ENCODE results near the gene MYADML2. TPM values are rescaled to one million over a fixed set of nuclear protein-coding genes. Genes with fewer than 3 reads are reported as not detected.
"Not testable (repeated sequence)": the region's sequence is repeated elsewhere in the genome, so short reads cannot be mapped to it uniquely, and the experiment has no call there.

Gene MYADML2
- total and polyA plus RNA-seq, 4 donors = not detected

DNA sequence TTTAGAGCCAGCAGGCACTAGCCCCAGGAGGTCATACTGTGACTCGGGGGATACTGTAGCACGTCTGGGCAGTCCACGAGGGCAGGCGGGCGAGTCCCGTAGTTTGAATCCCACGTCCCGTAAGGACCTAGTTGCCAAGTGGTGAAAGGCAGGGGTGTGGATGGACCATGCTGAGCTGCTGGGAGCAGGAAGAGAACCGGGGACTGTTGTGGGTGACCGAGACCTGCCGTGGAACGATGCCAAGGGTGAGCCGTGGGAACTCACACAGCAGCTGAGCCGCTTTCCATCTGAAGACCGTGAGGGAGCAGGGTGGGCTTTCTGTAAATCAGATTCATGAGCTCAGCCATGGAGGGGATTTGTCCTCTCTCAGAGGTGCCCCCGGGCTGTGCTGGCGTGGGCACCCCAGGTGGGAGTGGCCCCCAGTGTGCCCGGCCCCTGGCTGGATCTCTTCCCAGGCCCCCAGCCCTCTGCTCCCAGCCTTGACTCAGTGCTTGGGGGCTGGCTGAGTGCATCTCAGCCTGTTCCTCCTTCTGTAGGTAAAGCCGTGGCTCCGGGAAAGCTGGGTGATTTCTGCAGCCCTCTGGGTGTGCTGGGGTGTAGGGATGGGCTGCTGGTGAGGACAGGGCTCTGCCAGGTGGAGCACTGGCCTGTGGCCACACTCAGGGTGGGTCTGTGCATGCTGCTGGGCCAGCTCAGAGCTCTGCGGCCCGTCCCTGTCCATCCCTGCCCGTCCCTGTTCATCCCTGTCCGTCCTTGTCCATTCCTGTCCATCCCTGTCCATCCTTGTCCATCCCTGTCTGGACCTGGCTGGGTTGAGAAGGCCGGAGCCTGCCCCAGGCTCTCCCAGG is 44.0 kb upstream of the MYADML2 start:
- H3K4me3 ChIP-seq (ENCODE audit: low read length in 2 of 2) = no peak overlapping the region
- H3K27me3 ChIP-seq (ENCODE audit: control insufficient read depth in 1 of 2, insufficient read depth in 2 of 2, low read length in 1 of 2) = no peaks in the 10 kb centered on the region
- ATAC-seq (ENCODE audit: low FRiP score) = no peak
- H3K4me1 ChIP-seq (ENCODE audit: control insufficient read depth in 1 of 2, insufficient read depth in 2 of 2, low read length in 2 of 2) = no peaks in the 10 kb centered on the region
- 87 to 90% methylated on average over 25 of the region's 25 CpGs for WGBS, 2 donors
- no peak overlapping the region for H3K27ac ChIP-seq (ENCODE audit: low read depth in 1 of 2, low read length in 2 of 2)
- H3K36me3 ChIP-seq (ENCODE audit: control insufficient read depth in 1 of 2, insufficient read depth in 2 of 2, low read length in 1 of 2) = no peaks in the 10 kb centered on the region
- intact Hi-C loops (cut with DNase I) = no loop called here
- DNase-seq = peak; percentile 41 to 80
- H3K9me3 ChIP-seq (ENCODE audit: control insufficient read depth, low read length) = no peaks in the 10 kb centered on the region

DNA sequence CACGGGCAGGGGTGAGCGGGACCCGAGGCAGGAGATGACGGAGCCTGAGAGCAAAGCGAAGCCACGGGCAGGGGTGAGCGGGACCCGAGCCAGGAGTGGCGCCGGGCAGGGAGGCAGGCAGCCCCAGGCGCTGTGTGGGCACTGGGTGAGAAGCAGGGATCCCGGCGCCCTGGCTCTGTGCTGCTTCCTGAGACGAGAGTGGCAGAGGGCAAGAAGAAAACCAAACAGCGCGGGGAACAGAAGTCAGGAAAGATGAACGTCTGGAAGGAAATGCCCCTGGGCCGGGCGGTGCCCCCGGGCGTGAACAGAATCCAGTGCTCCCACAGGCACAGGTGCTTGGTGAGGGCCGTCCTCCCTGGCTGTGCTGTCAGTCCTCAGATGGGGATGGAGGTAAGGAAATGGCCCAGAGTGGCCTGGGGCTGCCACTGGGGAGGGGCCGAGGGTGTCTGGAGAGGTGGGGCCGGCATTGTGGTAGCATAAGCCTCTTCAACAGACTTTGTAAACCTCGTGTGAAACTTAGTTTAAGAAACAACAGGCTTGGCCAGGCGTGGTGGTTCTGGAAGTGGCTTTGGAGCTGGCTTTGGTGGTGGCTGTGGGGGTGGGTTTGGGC is 40.2 kb upstream of the MYADML2 start:
- Histone ChIP-seq H3K27ac (ENCODE audit: low read depth in 1 of 2, low read length in 2 of 2) (no peak overlapping the region), H3K27me3 (ENCODE audit: control insufficient read depth in 1 of 2, insufficient read depth in 2 of 2, low read length in 1 of 2) (no peaks in the 10 kb centered on the region), H3K36me3 (ENCODE audit: control insufficient read depth in 1 of 2, insufficient read depth in 2 of 2, low read length in 1 of 2) (no peaks in the 10 kb centered on the region), H3K9me3 (ENCODE audit: control insufficient read depth, low read length) (no peaks in the 10 kb centered on the region), H3K4me3 (ENCODE audit: low read length in 2 of 2) (no peak overlapping the region), H3K4me1 (ENCODE audit: control insufficient read depth in 1 of 2, insufficient read depth in 2 of 2, low read length in 2 of 2) (no peaks in the 10 kb centered on the region)
- peak in 1 of 2 donors; percentile 71 for DNase-seq
- intact Hi-C loops (cut with DNase I) = no loop called here
- WGBS, 2 donors = 93% methylated on average over 26 of the region's 26 CpGs
- no peak for ATAC-seq (ENCODE audit: low FRiP score)

DNA sequence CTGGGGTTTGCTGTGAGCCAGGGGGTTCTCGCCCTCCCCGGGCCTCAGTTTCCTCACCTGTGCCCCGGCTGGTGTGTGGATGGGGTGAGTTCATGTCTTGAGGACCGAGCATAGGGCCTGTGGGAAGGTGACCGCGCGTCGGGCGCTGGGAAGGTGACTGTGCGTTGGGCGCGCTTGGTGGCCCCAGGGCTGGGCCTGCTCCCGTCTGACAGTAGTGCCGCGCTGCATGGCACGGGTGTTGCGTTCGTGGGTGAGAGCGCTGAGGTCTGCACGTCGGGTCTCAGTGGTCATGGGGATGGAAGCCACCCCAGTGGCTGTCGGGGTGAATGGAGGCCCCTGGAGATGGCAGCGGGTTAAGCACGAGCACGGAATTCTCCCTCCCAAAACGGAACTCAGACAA is 39.6 kb upstream of the MYADML2 start:
- no peaks in the 10 kb centered on the region for H3K36me3 ChIP-seq (ENCODE audit: control insufficient read depth in 1 of 2, insufficient read depth in 2 of 2, low read length in 1 of 2)
- ATAC-seq (ENCODE audit: low FRiP score) = no peak
- WGBS, 2 donors = 96 to 97% methylated on average over 26 of the region's 26 CpGs

DNA sequence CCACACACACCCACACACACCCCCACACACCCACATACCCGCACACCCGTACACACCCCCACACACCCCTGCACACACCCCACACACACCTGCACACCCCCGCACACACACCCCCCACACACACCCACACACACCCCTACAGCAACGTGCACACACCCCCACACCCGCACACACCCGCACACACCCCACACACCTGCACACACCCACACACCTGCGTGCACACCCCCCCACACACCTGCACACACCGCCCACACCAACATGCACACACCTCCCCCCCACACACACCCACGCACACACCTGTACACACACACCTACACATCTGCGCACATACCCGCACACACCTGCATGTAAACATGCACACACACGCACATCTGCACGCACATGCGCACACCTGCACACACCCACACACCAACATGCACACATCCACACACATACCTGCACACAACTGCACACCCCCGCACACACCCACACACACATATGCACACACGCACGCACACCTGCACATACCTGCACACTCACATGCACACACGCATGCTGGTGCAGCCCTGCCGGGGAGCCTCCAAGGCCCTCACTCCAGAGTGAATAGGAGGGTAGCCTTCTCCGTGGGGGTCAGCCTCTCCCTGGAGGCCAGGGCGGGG is 37.9 kb upstream of the MYADML2 start:
- no peak for DNase-seq
- Histone ChIP-seq H3K27ac (ENCODE audit: low read depth in 1 of 2, low read length in 2 of 2) (no peak overlapping the region), H3K4me1 (ENCODE audit: control insufficient read depth in 1 of 2, insufficient read depth in 2 of 2, low read length in 2 of 2) (no peaks in the 10 kb centered on the region), H3K36me3 (ENCODE audit: control insufficient read depth in 1 of 2, insufficient read depth in 2 of 2, low read length in 1 of 2) (no peaks in the 10 kb centered on the region), H3K9me3 (ENCODE audit: control insufficient read depth, low read length) (no peaks in the 10 kb centered on the region), H3K27me3 (ENCODE audit: control insufficient read depth in 1 of 2, insufficient read depth in 2 of 2, low read length in 1 of 2) (no peaks in the 10 kb centered on the region), H3K4me3 (ENCODE audit: low read length in 2 of 2) (no peak overlapping the region)
- intact Hi-C loops (cut with DNase I) = no loop called here
- ATAC-seq (ENCODE audit: low FRiP score) = no peak
- WGBS, 2 donors = 92% methylated on average over 21 of the region's 21 CpGs

More for the DNA sequence above, 39.6 kb upstream of the MYADML2 start:
- Histone ChIP-seq H3K4me3 (ENCODE audit: low read length in 2 of 2) (no peak overlapping the region), H3K9me3 (ENCODE audit: control insufficient read depth, low read length) (no peaks in the 10 kb centered on the region), H3K27ac (ENCODE audit: low read depth in 1 of 2, low read length in 2 of 2) (no peak overlapping the region), H3K4me1 (ENCODE audit: control insufficient read depth in 1 of 2, insufficient read depth in 2 of 2, low read length in 2 of 2) (no peaks in the 10 kb centered on the region), H3K27me3 (ENCODE audit: control insufficient read depth in 1 of 2, insufficient read depth in 2 of 2, low read length in 1 of 2) (no peaks in the 10 kb centered on the region)
- intact Hi-C loops (cut with DNase I) = no loop called here
- peak in 1 of 2 donors; percentile 74 for DNase-seq

DNA sequence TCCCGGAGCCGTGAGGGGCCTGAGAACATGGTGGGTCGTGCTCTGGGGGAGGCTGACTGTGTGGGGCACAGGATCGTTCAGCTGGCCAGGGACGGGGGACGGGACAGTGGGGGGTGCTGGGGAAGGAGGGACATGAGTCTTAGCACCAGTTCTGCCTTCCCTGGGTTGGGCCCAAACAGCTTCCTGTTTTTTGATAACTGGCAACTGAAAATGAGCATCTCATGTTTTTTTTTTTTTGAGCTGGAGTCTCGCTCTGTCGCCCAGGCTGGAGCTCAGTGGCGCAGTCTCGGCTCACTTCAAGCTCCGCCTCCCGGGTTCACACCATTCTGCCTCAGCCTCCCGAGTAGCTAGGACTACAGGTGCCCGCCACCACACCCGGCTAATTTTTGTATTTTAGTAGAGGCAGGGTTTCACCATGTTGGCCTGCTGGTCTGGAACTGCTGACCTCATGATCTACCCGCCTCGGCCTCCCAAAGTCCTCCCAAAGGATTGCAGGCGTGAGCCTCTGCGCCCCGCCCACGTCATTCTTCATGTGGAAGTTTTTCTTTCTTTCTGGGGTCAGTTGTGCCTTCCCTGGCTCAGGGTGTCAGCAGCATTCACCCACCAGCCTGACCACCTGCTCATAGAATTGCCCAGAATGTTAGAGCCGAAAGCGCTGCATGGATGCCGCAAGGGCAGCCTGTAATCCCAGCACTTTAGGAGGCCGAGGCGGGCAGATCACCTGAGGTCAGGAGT is 36.8 kb upstream of the MYADML2 start:
- Histone ChIP-seq H3K9me3 (ENCODE audit: control insufficient read depth, low read length) (no peaks in the 10 kb centered on the region), H3K36me3 (ENCODE audit: control insufficient read depth in 1 of 2, insufficient read depth in 2 of 2, low read length in 1 of 2) (no peaks in the 10 kb centered on the region), H3K27me3 (ENCODE audit: control insufficient read depth in 1 of 2, insufficient read depth in 2 of 2, low read length in 1 of 2) (no peaks in the 10 kb centered on the region), H3K4me3 (ENCODE audit: low read length in 2 of 2) (no peak overlapping the region), H3K27ac (ENCODE audit: low read depth in 1 of 2, low read length in 2 of 2) (no peak overlapping the region), H3K4me1 (ENCODE audit: control insufficient read depth in 1 of 2, insufficient read depth in 2 of 2, low read length in 2 of 2) (no peaks in the 10 kb centered on the region)
- 95 to 96% methylated on average over 26 of the region's 26 CpGs for WGBS, 2 donors
- DNase-seq (peak in 1 of 2 donors; percentile 43), ATAC-seq (ENCODE audit: low FRiP score) (no peak)
- intact Hi-C loops (cut with DNase I) = no loop called here

DNA sequence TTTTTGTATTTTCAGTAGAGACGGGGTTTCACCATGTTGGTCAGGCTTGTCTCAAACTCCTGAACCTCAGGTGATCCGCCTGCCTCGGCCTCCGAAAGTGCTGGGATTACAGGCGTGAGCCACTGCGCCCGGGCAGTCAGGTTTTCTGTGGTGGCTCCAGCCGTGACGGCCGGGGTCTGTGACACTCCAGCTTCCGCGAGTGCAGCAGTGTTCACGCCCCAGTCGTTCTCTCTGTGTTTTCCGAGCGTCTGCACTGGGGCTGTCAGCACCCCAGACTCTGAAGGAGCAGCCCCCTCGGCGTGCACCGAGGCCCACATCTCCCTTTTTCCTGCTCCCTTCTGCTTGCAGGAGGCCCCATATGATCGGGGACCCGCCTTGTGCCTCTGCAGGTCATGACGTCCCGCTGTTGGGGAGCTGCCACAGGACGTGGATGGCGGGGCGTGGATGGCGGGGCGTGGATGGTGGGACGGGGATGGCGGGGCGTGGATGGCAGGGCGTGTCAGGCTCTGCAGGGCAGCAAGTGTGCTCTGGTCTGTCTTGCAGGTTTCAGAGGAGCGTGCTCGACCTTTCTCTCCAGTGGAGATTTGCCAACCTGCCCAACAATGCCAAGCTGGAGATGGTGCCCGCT is 36.1 kb upstream of the MYADML2 start:
- H3K4me3 ChIP-seq (ENCODE audit: low read length in 2 of 2) = no peak overlapping the region
- no peak overlapping the region for H3K27ac ChIP-seq (ENCODE audit: low read depth in 1 of 2, low read length in 2 of 2)
- H3K27me3 ChIP-seq (ENCODE audit: control insufficient read depth in 1 of 2, insufficient read depth in 2 of 2, low read length in 1 of 2) = no peaks in the 10 kb centered on the region
- H3K9me3 ChIP-seq (ENCODE audit: control insufficient read depth, low read length) = no peaks in the 10 kb centered on the region
- no peak for ATAC-seq (ENCODE audit: low FRiP score)
- H3K36me3 ChIP-seq (ENCODE audit: control insufficient read depth in 1 of 2, insufficient read depth in 2 of 2, low read length in 1 of 2) = no peaks in the 10 kb centered on the region
- WGBS, 2 donors = 94% methylated on average over 35 of the region's 35 CpGs
- DNase-seq = no peak
- intact Hi-C loops (cut with DNase I) = no loop called here
- no peaks in the 10 kb centered on the region for H3K4me1 ChIP-seq (ENCODE audit: control insufficient read depth in 1 of 2, insufficient read depth in 2 of 2, low read length in 2 of 2)

DNA sequence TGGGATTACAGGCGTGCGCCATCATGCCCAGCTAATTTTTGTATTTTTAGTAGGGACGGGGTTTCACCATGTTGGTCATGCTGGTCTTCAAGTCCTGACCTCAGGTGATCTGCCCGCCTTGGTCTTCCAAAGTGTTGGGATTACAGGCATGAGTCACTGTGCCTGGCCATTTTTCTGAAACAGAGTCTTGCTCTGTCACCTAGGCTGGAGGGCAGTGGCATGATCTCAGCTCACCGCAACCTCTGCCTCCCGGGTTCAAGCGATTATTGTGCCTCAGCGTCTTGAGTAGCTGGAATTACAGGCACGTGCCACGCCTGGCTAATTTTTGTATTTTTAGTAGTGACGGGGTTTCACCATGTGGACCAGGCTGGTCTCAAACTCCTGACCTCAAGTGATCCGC is 34.5 kb upstream of the MYADML2 start:
- H3K9me3 ChIP-seq (ENCODE audit: control insufficient read depth, low read length); intact Hi-C loops (cut with DNase I); H3K4me1 ChIP-seq (ENCODE audit: control insufficient read depth in 1 of 2, insufficient read depth in 2 of 2, low read length in 2 of 2); ATAC-seq (ENCODE audit: low FRiP score); H3K27ac ChIP-seq (ENCODE audit: low read depth in 1 of 2, low read length in 2 of 2); DNase-seq; H3K4me3 ChIP-seq (ENCODE audit: low read length in 2 of 2); H3K36me3 ChIP-seq (ENCODE audit: control insufficient read depth in 1 of 2, insufficient read depth in 2 of 2, low read length in 1 of 2); H3K27me3 ChIP-seq (ENCODE audit: control insufficient read depth in 1 of 2, insufficient read depth in 2 of 2, low read length in 1 of 2): not testable (repeated sequence)
- 97 to 98% methylated on average over 12 of the region's 12 CpGs for WGBS, 2 donors

DNA sequence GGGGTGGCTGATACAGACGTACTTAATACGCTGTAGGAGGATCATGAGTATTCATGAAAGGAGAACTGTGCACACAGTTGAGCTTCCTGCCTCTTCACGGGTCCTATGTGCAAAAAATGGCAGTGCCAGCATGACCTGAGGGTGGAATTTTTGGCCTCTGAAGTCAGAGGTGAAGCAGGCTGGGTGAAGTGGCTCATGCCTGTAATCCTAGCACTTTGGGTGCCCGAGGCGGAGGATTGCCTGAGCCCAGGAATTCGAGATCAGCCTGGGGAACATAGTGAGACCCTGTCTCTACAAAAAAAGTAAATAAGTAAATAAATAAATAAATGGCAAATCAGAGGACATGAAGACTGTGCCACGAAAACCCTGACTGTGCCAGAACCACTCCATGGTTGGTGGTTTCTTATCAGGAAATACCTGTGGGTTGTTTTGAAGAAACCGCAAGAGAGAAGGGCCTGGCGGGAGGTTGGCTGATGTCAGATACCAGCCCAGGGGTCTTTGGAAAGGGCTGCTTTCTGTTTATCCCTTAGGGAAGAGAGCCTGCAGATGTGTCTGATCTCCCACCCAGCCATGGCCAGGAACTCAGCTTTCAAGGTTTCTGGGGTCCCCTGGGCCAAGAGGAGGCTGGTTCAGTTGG is 33.8 kb upstream of the MYADML2 start:
- no peaks in the 10 kb centered on the region for H3K27me3 ChIP-seq (ENCODE audit: control insufficient read depth in 1 of 2, insufficient read depth in 2 of 2, low read length in 1 of 2)
- no peak overlapping the region for H3K4me3 ChIP-seq (ENCODE audit: low read length in 2 of 2)
- no peaks in the 10 kb centered on the region for H3K4me1 ChIP-seq (ENCODE audit: control insufficient read depth in 1 of 2, insufficient read depth in 2 of 2, low read length in 2 of 2)
- H3K27ac ChIP-seq (ENCODE audit: low read depth in 1 of 2, low read length in 2 of 2) = no peak overlapping the region
- no peak for DNase-seq
- no peaks in the 10 kb centered on the region for H3K36me3 ChIP-seq (ENCODE audit: control insufficient read depth in 1 of 2, insufficient read depth in 2 of 2, low read length in 1 of 2)
- H3K9me3 ChIP-seq (ENCODE audit: control insufficient read depth, low read length) = no peaks in the 10 kb centered on the region
- 92 to 93% methylated on average over 9 of the region's 9 CpGs for WGBS, 2 donors
- ATAC-seq (ENCODE audit: low FRiP score) = no peak
- intact Hi-C loops (cut with DNase I) = no loop called here
